HepG2 (cell line): Measurements from ENCODE around the gene LDLRAD4. TPM values are rescaled to one million over a fixed set of nuclear protein-coding genes. Genes with fewer than 3 reads are reported as not detected.

Experiments used
- ATAC-seq: fragments of 200-7000 bp; cut with Tn5 transposase; 3 replicates; pipeline ENCODE4 v1.9.1; 2020; ENCODE audit warnings: mild to moderate bottlenecking, moderate library complexity
- BruUV-seq: library from RNA; stranded (reverse); fragments of 400-500 nt; replicated peaks from 2 replicates; lab custom pipeline; 2021; lab: Mats Ljungman, UMichigan
- CTCF ChIA-PET: fragments of 300-600 bp; formaldehyde crosslinking; extraction: SDS; loops from one replicate; lab custom pipeline; 2021; ENCODE audit warnings: low total read pairs, inconsistent platforms, low intra/inter-chr PET ratio; lab: Yijun Ruan, JAX
- POLR2A ChIA-PET: fragments of 350-600 bp; sonication (Branson Sonifier 250); formaldehyde crosslinking; loops from one replicate; lab custom pipeline; 2020; ENCODE audit warnings: antibody characterized with exemption, inconsistent platforms; lab: Yijun Ruan, JAX
- DNase-seq: peaks from one replicate; pipeline ENCODE4 v3.0.0-alpha.2; 2015; ENCODE audit warnings: low spot score
- FAIRE-seq: peaks from 3 replicates; lab custom pipeline; 2011; peaks lifted over from hg19 to GRCh38; lab: Jason Lieb, UNC
- H2AFZ ChIP-seq: one replicate; pipeline ENCODE4 v1.6.1; 2011; ENCODE audit warnings: low read length, inconsistent platforms
- H3K27ac ChIP-seq: fragments of 300-600 bp; 3 replicates; pipeline ENCODE4 v1.8.0; 2011; ENCODE audit warnings: mixed run types, mild to moderate bottlenecking, mixed read lengths, low read length, inconsistent platforms; ENCODE audit not compliant: insufficient read depth; ENCODE audit errors: extremely low read length
- H3K27me3 ChIP-seq, 2 experiments: fragments of 200-600 bp in 1 of 2; 2 replicates in 1 of 2; 3 replicates in 1 of 2; pipeline versions ENCODE4 v1.6.0 to v1.8.0; 2011; ENCODE audit warnings: low read length in 2 of 2, mild to moderate bottlenecking in 2 of 2, moderate library complexity in 2 of 2, inconsistent platforms in 1 of 2; ENCODE audit not compliant: insufficient read depth in 2 of 2, control insufficient read depth in 1 of 2
- H3K36me3 ChIP-seq, 2 experiments: fragments of 200-600 bp in 1 of 2; replicated peaks in 1 of 2; 2 replicates in 1 of 2; 3 replicates in 1 of 2; pipeline versions ENCODE4 v1.5.1 to v1.8.0; 2011; ENCODE audit warnings: low read length in 2 of 2, inconsistent platforms in 1 of 2; ENCODE audit not compliant: insufficient read depth in 2 of 2, control insufficient read depth in 1 of 2
- H3K4me1 ChIP-seq: 2 replicates; pipeline ENCODE4 v1.5.1; 2012; ENCODE audit warnings: low read length, inconsistent platforms; ENCODE audit not compliant: insufficient read depth
- H3K4me2 ChIP-seq: 2 replicates; pipeline ENCODE4 v1.6.0; 2011; ENCODE audit warnings: low read depth, low read length, inconsistent platforms
- H3K4me3 ChIP-seq, 3 experiments: fragments of 200-600 bp in 1 of 3; sonication (generic), shearing (Covaris generic) in 1 of 3; replicated peaks in 1 of 3; 2 replicates each; pipeline ENCODE4 v1.5.1; 2011 to 2016; ENCODE audit warnings: low read length in 3 of 3, inconsistent platforms in 2 of 3, low read depth in 2 of 3, mild to moderate bottlenecking in 2 of 3, control low read depth in 1 of 3, mixed read lengths in 1 of 3; ENCODE audit not compliant: insufficient read depth in 1 of 3
- H3K79me2 ChIP-seq: one replicate; pipeline ENCODE4 v1.6.1; 2011; ENCODE audit warnings: low read length, inconsistent platforms; ENCODE audit not compliant: insufficient read depth
- H3K9ac ChIP-seq: 2 replicates; pipeline ENCODE4 v1.6.0; 2011; ENCODE audit warnings: mild to moderate bottlenecking, low read depth, low read length, inconsistent platforms; ENCODE audit not compliant: insufficient read depth
- H3K9me3 ChIP-seq: 2 replicates; pipeline ENCODE4 v1.5.1; 2012; ENCODE audit warnings: mild to moderate bottlenecking, low read length
- H4K20me1 ChIP-seq: 2 replicates; pipeline ENCODE4 v1.6.0; 2011; ENCODE audit warnings: inconsistent platforms, mild to moderate bottlenecking, low read length, moderate library complexity; ENCODE audit not compliant: insufficient read depth
- BCL6 ChIP-seq: IDR thresholded peaks from 2 replicates; pipeline ENCODE4 v1.6.1; 2016; ENCODE audit warnings: missing genetic modification reagents, missing compliant biosample characterization
- MTF2 ChIP-seq: sonication (generic); formaldehyde crosslinking; IDR thresholded peaks from 2 replicates; pipeline ENCODE4 v1.5.0; 2020; ENCODE audit warnings: missing genetic modification reagents, borderline replicate concordance
- NCOR1 ChIP-seq: fragments of 200-600 bp; sonication (generic); IDR thresholded peaks from 2 replicates; pipeline ENCODE4 v1.7.0; 2017; ENCODE audit warnings: antibody characterized with exemption, low read length, borderline replicate concordance
- TAF1 ChIP-seq: sonication (generic); formaldehyde crosslinking; IDR thresholded peaks from 2 replicates; pipeline ENCODE4 v1.4.0; 2020; ENCODE audit warnings: missing genetic modification reagents
- ZFP36L2 ChIP-seq: sonication (generic); formaldehyde crosslinking; IDR thresholded peaks from 2 replicates; pipeline ENCODE4 v1.4.0; 2020; ENCODE audit warnings: missing genetic modification reagents
- WGBS: methylation state at CpG from one replicate; pipeline ENCODE4 v1.1.6; 2017; ENCODE audit warnings: low lambda C conversion rate; 5-methylcytosine and 5-hydroxymethylcytosine counted together
- in situ Hi-C: cut with HindIII; loops from 2 replicates; pipeline ENCODE4 v1.10.0; 2017; ENCODE audit warnings: low pct_unique_long_range_greater_than_20kb; ENCODE audit not compliant: extremely low pct_ligation_motif_present
- intact Hi-C: fragments of 100-400 bp; cut with micrococcal nuclease; formaldehyde crosslinking; loops from one replicate; pipeline ENCODE4 v1.10.0; 2022; ENCODE audit not compliant: unreplicated experiment
- polyA plus RNA-seq, 8 experiments: library from polyadenylated mRNA; depleted of rRNA in 3 of 8; stranded (reverse) in 7 of 8; unstranded in 1 of 8; fragments of >200 nt; fragmentation: Illumina TruSeq in 4 of 8; extraction: Trizol in 4 of 8; gene quantifications; 2 replicates each; pipeline versions ENCODE4 v1.2.1 to v1.2.3, GENCODE V29; 2011 to 2016; ENCODE audit warnings: low read depth in 4 of 8, missing spikeins in 1 of 8, mixed read lengths in 1 of 8; ENCODE audit not compliant: insufficient read depth in 1 of 8
- total RNA-seq, 5 experiments: library from RNA; depleted of rRNA; stranded (reverse); fragments of >200 nt; fragmentation: Illumina TruSeq; extraction: Trizol; gene quantifications; 2 replicates each; pipeline ENCODE4 v1.2.3, GENCODE V29; 2016; ENCODE audit warnings: low read depth in 1 of 5
- TF ChIP-seq, protein P1 (sequence below): IDR thresholded peaks from 2 replicates; pipeline ENCODE4 v1.6.1; 2016
- TF ChIP-seq, protein P2 (sequence below): sonication (generic); formaldehyde crosslinking; IDR thresholded peaks from 2 replicates; pipeline ENCODE4 v1.4.0; 2020; ENCODE audit warnings: mild to moderate bottlenecking, missing genetic modification reagents
- TF ChIP-seq, protein P3 (sequence below): sonication (generic); formaldehyde crosslinking; IDR thresholded peaks from 2 replicates; pipeline ENCODE4 v1.5.1; 2020; ENCODE audit warnings: missing genetic modification reagents, mild to moderate bottlenecking, borderline replicate concordance

The LDLRAD4 gene
- total and polyA plus RNA-seq, 2 of the 13 experiments (the other 11 are each of a cell fraction or from before 2014, with no cell fraction given), result 13.6 to 20.9 TPM

- Histone ChIP-seq H4K20me1 (no peaks in the 10 kb centered on the region), H3K9ac (no peak overlapping the region), H3K27ac (no peak overlapping the region), H3K36me3 (no peaks in the 10 kb centered on the region; a peak in 1 of 5 replicates), H3K4me2 (no peak overlapping the region), H3K27me3 (no peaks in the 10 kb centered on the region), H3K79me2 (no peaks in the 10 kb centered on the region), H3K9me3 (no peaks in the 10 kb centered on the region), H3K4me1 (peaks cover 22% of the 10 kb centered on the region), H3K4me3 (no peak overlapping the region), H2AFZ (no peak overlapping the region)
- WGBS, result 96% methylated on average over 10 of the region's 10 CpGs
- FAIRE-seq, result no peak
- TF ChIP-seq, protein P1, sequence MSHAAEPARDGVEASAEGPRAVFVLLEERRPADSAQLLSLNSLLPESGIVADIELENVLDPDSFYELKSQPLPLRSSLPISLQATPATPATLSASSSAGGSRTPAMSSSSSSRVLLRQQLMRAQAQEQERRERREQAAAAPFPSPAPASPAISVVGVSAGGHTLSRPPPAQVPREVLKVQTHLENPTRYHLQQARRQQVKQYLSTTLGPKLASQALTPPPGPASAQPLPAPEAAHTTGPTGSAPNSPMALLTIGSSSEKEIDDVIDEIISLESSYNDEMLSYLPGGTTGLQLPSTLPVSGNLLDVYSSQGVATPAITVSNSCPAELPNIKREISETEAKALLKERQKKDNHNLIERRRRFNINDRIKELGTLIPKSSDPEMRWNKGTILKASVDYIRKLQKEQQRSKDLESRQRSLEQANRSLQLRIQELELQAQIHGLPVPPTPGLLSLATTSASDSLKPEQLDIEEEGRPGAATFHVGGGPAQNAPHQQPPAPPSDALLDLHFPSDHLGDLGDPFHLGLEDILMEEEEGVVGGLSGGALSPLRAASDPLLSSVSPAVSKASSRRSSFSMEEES (CRISPR knock-in tag), result no peak
- TF ChIP-seq, protein P2, sequence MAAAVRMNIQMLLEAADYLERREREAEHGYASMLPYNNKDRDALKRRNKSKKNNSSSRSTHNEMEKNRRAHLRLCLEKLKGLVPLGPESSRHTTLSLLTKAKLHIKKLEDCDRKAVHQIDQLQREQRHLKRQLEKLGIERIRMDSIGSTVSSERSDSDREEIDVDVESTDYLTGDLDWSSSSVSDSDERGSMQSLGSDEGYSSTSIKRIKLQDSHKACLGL (CRISPR knock-in tag), result no peak
- TF ChIP-seq ZFP36L2 (CRISPR knock-in tag) (no peak), BCL6 (CRISPR knock-in tag) (no peak), MTF2 (CRISPR knock-in tag) (no peak), TAF1 (CRISPR knock-in tag) (no peak), NCOR1 (no peak)
- TF ChIP-seq, protein P3, sequence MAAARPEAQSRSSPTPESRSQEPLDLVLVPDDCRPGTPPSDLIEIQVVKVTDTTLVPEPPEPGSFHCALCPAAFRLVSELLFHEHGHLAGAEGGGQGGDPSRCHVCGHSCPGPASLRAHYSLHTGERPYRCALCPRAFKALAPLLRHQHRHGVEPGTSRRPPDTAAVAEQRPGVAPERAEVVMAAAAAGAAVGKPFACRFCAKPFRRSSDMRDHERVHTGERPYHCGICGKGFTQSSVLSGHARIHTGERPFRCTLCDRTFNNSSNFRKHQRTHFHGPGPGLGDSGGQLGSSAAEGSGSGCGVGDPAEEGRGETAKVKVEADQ (CRISPR knock-in tag), result no peak
- BruUV-seq, result no TSS peak
- ChIA-PET POLR2A (no interaction called here), CTCF (no interaction called here)
- no peak for DNase-seq
- ATAC-seq, result no peak
- in situ Hi-C loops (no loop called here), intact Hi-C loops (loop anchor here (10.0 kb wide), 1 partner anchor 483 kb away; no protein-coding TSS in a partner anchor)
Measured at GRCh38 chr18:13401826-13402225, 183.3 kb downstream of the LDLRAD4 start.
